Measurements from ENCODE around the gene CCDC134. TPM values are rescaled to one million over a fixed set of nuclear protein-coding genes. Genes with fewer than 3 reads are reported as not detected.

CCDC134 gene
- total and polyA plus RNA-seq, 2 of the 8 experiments (the other 6 are each of a cell fraction or from before 2014, with no cell fraction given): 7.7 to 20.0 TPM

- TF ChIP-seq POLR2A (IDR thresholded peaks at IDR 0.05; ENCODE audit: control extremely low read depth in 1 of 2, low read depth in 2 of 2, low read length in 2 of 2) (no peak), POU5F1 (IDR thresholded peaks at IDR 0.05; ENCODE audit: low read depth, low read length) (no peak), TAF1 (IDR thresholded peaks at IDR 0.05; ENCODE audit: low read depth, low read length) (no peak)
Observed at GRCh38 chr22:41776381-41776780, 24.1 kb upstream of the CCDC134 start (continued).

Data from H1 (cell line).